ENCODE measurements around the gene ADAM19.
A peak's percentile ranks its signal among the peaks of the same experiment; 100 is the strongest.

ADAM19 gene

GRCh38 chr5:157559301-157559700, 16.3 kb downstream of the ADAM19 start:
- H3K4me3 ChIP-seq (ENCODE audit: low read depth, low read length) = no peak overlapping the region
- no peak for TF ChIP-seq CTCF (IDR thresholded peaks at IDR 0.05; ENCODE audit: insufficient read depth, low read length, missing control alignments)
- DNase-seq (ENCODE audit: low read depth, low spot score) = peak; percentile 75
- POLR2A ChIA-PET = interaction anchor here (1.1 to 1.7 kb wide), 3 partner anchors 10 to 172 kb away, joined by 3 to 6 read pairs (median 5); partner anchors contain the start of gene THG1L
- CTCF ChIA-PET = interaction anchor here (2.0 kb wide), 1 partner anchor 10 kb away, joined by 7 read pairs; no protein-coding TSS in a partner anchor

- ChIA-PET POLR2A (interaction anchor here (0.6 to 1.7 kb wide), 9 partner anchors 10 to 191 kb away, joined by 3 to 6 read pairs (median 3); partner anchors contain the start of gene THG1L), CTCF (interaction anchor here (1.1 to 2.0 kb wide), 2 partner anchors 9 kb away, joined by 3 to 7 read pairs; no protein-coding TSS in a partner anchor)
- H3K4me3 ChIP-seq (ENCODE audit: low read depth, low read length) = no peak overlapping the region
- no peak for DNase-seq (ENCODE audit: low read depth, low spot score)
- TF ChIP-seq CTCF (IDR thresholded peaks at IDR 0.05; ENCODE audit: insufficient read depth, low read length, missing control alignments) = no peak
These were observed 16.9 kb downstream of the ADAM19 start for GRCh38 chr5:157558681-157559080.

GRCh38 chr5:157558041-157558595, 17.5 kb downstream of the ADAM19 start:
- H3K4me3 ChIP-seq (ENCODE audit: low read depth, low read length) = no peak overlapping the region
- CTCF ChIA-PET = interaction anchor here (1.0 to 2.0 kb wide), 3 partner anchors 8 to 23 kb away, joined by 3 to 7 read pairs (median 3); no protein-coding TSS in a partner anchor
- peak; percentile 71 for DNase-seq (ENCODE audit: low read depth, low spot score)
- TF ChIP-seq CTCF (IDR thresholded peaks at IDR 0.05; ENCODE audit: insufficient read depth, low read length, missing control alignments) = no peak
- POLR2A ChIA-PET = interaction anchor here (0.6 to 1.7 kb wide), 9 partner anchors 9 to 190 kb away, joined by 3 to 6 read pairs (median 3); partner anchors contain the start of gene THG1L

GRCh38 chr5:157556615-157557418, 18.8 kb downstream of the ADAM19 start:
- CTCF ChIA-PET = interaction anchor here (1.0 kb wide), 1 partner anchor 22 kb away, joined by 3 read pairs; no protein-coding TSS in a partner anchor

GRCh38 chr5:157555037-157555640, 20.4 kb downstream of the ADAM19 start:
- CTCF ChIA-PET = interaction anchor here (0.9 kb wide), 1 partner anchor 213 kb away, joined by 3 read pairs; no protein-coding TSS in a partner anchor
- H3K4me3 ChIP-seq (ENCODE audit: low read depth, low read length) = no peak overlapping the region
- no peak for TF ChIP-seq CTCF (IDR thresholded peaks at IDR 0.05; ENCODE audit: insufficient read depth, low read length, missing control alignments)
- DNase-seq (ENCODE audit: low read depth, low spot score) = no peak
- POLR2A ChIA-PET = no interaction called here

More at GRCh38 chr5:157556615-157557418, 18.8 kb downstream of the ADAM19 start:
- POLR2A ChIA-PET = no interaction called here
- H3K4me3 ChIP-seq (ENCODE audit: low read depth, low read length) = no peak overlapping the region
- no peak for DNase-seq (ENCODE audit: low read depth, low spot score)
- TF ChIP-seq CTCF (IDR thresholded peaks at IDR 0.05; ENCODE audit: insufficient read depth, low read length, missing control alignments) = no peak
